ENCODE measurements around the gene KCND2.

The KCND2 gene

GRCh38 chr7:120405652-120406051 lies 132.7 kb downstream of the KCND2 start:
- H3K36me3 ChIP-seq (ENCODE audit: control insufficient read depth, insufficient read depth, low read length), result no peaks in the 10 kb centered on the region
- H3K9me3 ChIP-seq (ENCODE audit: control insufficient read depth, insufficient read depth, low read length), result no peaks in the 10 kb centered on the region
- no peak overlapping the region for H3K27ac ChIP-seq (ENCODE audit: low read length)
- H3K4me3 ChIP-seq (ENCODE audit: low read length), result no peak overlapping the region
- no peaks in the 10 kb centered on the region for H3K4me1 ChIP-seq (ENCODE audit: control insufficient read depth, insufficient read depth, low read length)
- no peak for DNase-seq (ENCODE audit: low read depth, low spot score)
- no peaks in the 10 kb centered on the region for H3K27me3 ChIP-seq (ENCODE audit: control insufficient read depth, insufficient read depth, low read length)

DNA sequence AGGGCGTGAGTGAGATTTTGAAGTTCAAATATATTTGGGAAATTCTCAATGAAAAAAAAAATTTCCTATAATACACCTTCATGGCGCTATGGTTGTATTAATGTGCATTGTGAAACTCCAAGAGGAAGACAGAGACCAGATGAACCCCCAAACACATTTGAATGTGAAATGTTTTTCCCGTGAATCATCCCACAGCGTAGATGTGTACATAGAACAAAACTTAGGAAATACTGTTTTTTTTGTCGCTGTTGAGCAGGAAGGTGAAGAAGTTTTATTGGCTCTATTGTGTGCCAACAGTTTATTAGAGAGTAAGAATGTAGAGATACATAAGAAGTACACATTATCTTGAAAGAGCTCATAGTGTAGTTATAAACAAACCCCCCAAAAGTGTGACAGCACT lies 134.0 kb downstream of the KCND2 start:
- Histone ChIP-seq H3K27ac (ENCODE audit: low read length) (no peak overlapping the region), H3K4me3 (ENCODE audit: low read length) (no peak overlapping the region), H3K27me3 (ENCODE audit: control insufficient read depth, insufficient read depth, low read length) (no peaks in the 10 kb centered on the region), H3K9me3 (ENCODE audit: control insufficient read depth, insufficient read depth, low read length) (no peaks in the 10 kb centered on the region), H3K4me1 (ENCODE audit: control insufficient read depth, insufficient read depth, low read length) (no peaks in the 10 kb centered on the region), H3K36me3 (ENCODE audit: control insufficient read depth, insufficient read depth, low read length) (no peaks in the 10 kb centered on the region)
- no CpG with 5 or more reads among the region's 5 CpGs for WGBS (ENCODE audit: insufficient coverage, insufficient read length)
- no peak for DNase-seq (ENCODE audit: low read depth, low spot score)

- no peak overlapping the region for H3K27ac ChIP-seq (ENCODE audit: low read length)
- no peaks in the 10 kb centered on the region for H3K4me1 ChIP-seq (ENCODE audit: control insufficient read depth, insufficient read depth, low read length)
- H3K4me3 ChIP-seq (ENCODE audit: low read length), result no peak overlapping the region
- no CpG with 5 or more reads among the region's 2 CpGs for WGBS (ENCODE audit: insufficient coverage, insufficient read length)
- H3K9me3 ChIP-seq (ENCODE audit: control insufficient read depth, insufficient read depth, low read length), result no peaks in the 10 kb centered on the region
- no peaks in the 10 kb centered on the region for H3K27me3 ChIP-seq (ENCODE audit: control insufficient read depth, insufficient read depth, low read length)
- no peak for DNase-seq (ENCODE audit: low read depth, low spot score)
- no peaks in the 10 kb centered on the region for H3K36me3 ChIP-seq (ENCODE audit: control insufficient read depth, insufficient read depth, low read length)
Measured at GRCh38 chr7:120412139-120413050, 139.4 kb downstream of the KCND2 start.

DNA sequence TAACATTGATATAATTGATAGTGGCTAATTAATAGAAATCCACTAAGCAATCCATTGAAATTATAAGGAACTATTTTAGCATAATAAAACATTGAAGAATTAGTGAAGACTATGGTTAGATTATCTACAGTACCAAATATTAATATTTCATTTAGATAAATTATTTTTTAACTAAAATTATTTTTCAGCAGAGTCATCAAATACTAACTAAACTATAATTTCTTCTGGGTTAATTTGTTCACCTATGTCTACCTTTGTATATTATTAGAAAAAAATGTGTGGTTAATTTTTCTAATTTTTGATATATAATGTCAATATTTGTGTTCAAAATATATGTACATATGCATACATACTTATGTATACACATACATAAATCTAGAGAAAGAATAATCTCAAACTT lies 140.2 kb downstream of the KCND2 start:
- no peak for DNase-seq (ENCODE audit: low read depth, low spot score)
- Histone ChIP-seq H3K9me3 (ENCODE audit: control insufficient read depth, insufficient read depth, low read length) (no peaks in the 10 kb centered on the region), H3K4me3 (ENCODE audit: low read length) (no peak overlapping the region), H3K27ac (ENCODE audit: low read length) (no peak overlapping the region), H3K4me1 (ENCODE audit: control insufficient read depth, insufficient read depth, low read length) (no peaks in the 10 kb centered on the region), H3K27me3 (ENCODE audit: control insufficient read depth, insufficient read depth, low read length) (no peaks in the 10 kb centered on the region), H3K36me3 (ENCODE audit: control insufficient read depth, insufficient read depth, low read length) (no peaks in the 10 kb centered on the region)

DNA sequence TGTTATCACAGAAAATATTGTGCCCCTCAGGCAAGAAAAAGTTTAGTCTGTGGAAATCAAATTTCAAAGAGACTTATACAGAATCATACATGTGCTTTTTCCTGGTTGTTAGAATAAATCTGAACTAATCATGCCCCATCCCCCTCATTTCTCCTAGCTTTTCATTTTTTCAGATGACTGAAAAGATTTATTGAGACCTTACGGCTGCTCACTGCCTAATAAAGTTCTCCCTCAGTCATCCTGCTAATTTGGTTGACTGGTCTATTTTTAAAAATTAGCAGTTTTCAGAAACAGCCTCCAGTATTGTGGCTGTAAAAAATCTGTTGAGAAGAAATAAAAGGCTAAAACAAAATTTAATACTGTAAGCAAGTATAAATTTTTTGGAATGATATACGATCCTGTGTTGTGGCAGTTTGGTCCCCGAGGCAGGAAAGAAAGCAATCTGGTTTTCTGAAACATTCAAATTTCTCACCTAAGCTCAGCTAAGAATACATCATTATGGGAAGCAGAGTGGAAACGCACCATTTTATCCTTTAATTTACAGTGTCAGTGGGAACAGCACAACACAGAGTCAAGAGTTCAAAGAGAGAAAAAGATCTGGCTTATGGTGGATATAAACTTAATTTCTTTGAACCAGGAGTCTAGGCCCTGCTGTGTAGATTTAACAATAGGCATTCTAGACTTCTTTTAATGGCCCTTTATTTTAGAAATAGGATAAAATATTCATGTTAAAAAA lies 144.4 kb downstream of the KCND2 start:
- Histone ChIP-seq H3K4me1 (ENCODE audit: control insufficient read depth, insufficient read depth, low read length) (no peaks in the 10 kb centered on the region), H3K4me3 (ENCODE audit: low read length) (no peak overlapping the region), H3K27ac (ENCODE audit: low read length) (no peak overlapping the region), H3K9me3 (ENCODE audit: control insufficient read depth, insufficient read depth, low read length) (no peaks in the 10 kb centered on the region), H3K36me3 (ENCODE audit: control insufficient read depth, insufficient read depth, low read length) (no peaks in the 10 kb centered on the region), H3K27me3 (ENCODE audit: control insufficient read depth, insufficient read depth, low read length) (no peaks in the 10 kb centered on the region)
- WGBS (ENCODE audit: insufficient coverage, insufficient read length), result no CpG with 5 or more reads among the region's 4 CpGs
- no peak for DNase-seq (ENCODE audit: low read depth, low spot score)

GRCh38 chr7:120421151-120421651 lies 148.2 kb downstream of the KCND2 start:
- DNase-seq (ENCODE audit: low read depth, low spot score), result no peak
- no CpG with 5 or more reads among the region's 2 CpGs for WGBS (ENCODE audit: insufficient coverage, insufficient read length)

DNA sequence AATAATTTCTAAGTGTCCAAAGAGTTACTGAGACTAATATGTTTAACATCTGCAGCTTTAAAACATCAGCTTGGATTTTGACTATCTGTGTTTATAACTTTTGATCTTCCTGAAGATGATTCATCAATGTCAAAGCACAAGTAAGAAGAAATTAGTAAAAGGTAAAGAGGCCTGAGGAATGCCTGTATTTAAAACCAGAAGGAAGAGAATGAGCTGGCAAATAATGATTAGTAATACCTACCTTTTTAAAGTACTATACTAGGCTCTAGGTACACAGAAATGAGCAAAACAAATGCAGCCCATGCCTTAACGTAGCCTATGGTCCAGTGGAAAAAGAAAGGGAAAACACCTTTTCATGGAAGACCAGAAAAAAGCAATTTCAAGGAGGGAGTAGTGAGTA lies 158.0 kb downstream of the KCND2 start:
- no peaks in the 10 kb centered on the region for H3K27me3 ChIP-seq (ENCODE audit: control insufficient read depth, insufficient read depth, low read length)
- no peak overlapping the region for H3K4me3 ChIP-seq (ENCODE audit: low read length)
- no peaks in the 10 kb centered on the region for H3K36me3 ChIP-seq (ENCODE audit: control insufficient read depth, insufficient read depth, low read length)
- H3K27ac ChIP-seq (ENCODE audit: low read length), result no peak overlapping the region
- DNase-seq (ENCODE audit: low read depth, low spot score), result no peak
- no CpG with 5 or more reads among the region's 1 CpG for WGBS (ENCODE audit: insufficient coverage, insufficient read length)
- H3K4me1 ChIP-seq (ENCODE audit: control insufficient read depth, insufficient read depth, low read length), result no peaks in the 10 kb centered on the region
- H3K9me3 ChIP-seq (ENCODE audit: control insufficient read depth, insufficient read depth, low read length), result no peaks in the 10 kb centered on the region

More at GRCh38 chr7:120421151-120421651, 148.2 kb downstream of the KCND2 start:
- H3K36me3 ChIP-seq (ENCODE audit: control insufficient read depth, insufficient read depth, low read length), result no peaks in the 10 kb centered on the region
- peaks cover 1% of the 10 kb centered on the region; the same call in 1 of the 2 replicates for H3K4me1 ChIP-seq (ENCODE audit: control insufficient read depth, insufficient read depth, low read length)
- no peaks in the 10 kb centered on the region for H3K27me3 ChIP-seq (ENCODE audit: control insufficient read depth, insufficient read depth, low read length)
- H3K27ac ChIP-seq (ENCODE audit: low read length), result no peak overlapping the region
- H3K4me3 ChIP-seq (ENCODE audit: low read length), result no peak overlapping the region
- H3K9me3 ChIP-seq (ENCODE audit: control insufficient read depth, insufficient read depth, low read length), result no peaks in the 10 kb centered on the region

- DNase-seq (ENCODE audit: low read depth, low spot score), result no peak
- WGBS (ENCODE audit: insufficient coverage, insufficient read length), result no CpG with 5 or more reads among the region's 1 CpG
- Histone ChIP-seq H3K4me1 (ENCODE audit: control insufficient read depth, insufficient read depth, low read length) (no peaks in the 10 kb centered on the region), H3K27me3 (ENCODE audit: control insufficient read depth, insufficient read depth, low read length) (no peaks in the 10 kb centered on the region), H3K27ac (ENCODE audit: low read length) (no peak overlapping the region), H3K36me3 (ENCODE audit: control insufficient read depth, insufficient read depth, low read length) (no peaks in the 10 kb centered on the region), H3K9me3 (ENCODE audit: control insufficient read depth, insufficient read depth, low read length) (no peaks in the 10 kb centered on the region), H3K4me3 (ENCODE audit: low read length) (no peak overlapping the region)
Measured at GRCh38 chr7:120436487-120437060, 163.6 kb downstream of the KCND2 start.

DNA sequence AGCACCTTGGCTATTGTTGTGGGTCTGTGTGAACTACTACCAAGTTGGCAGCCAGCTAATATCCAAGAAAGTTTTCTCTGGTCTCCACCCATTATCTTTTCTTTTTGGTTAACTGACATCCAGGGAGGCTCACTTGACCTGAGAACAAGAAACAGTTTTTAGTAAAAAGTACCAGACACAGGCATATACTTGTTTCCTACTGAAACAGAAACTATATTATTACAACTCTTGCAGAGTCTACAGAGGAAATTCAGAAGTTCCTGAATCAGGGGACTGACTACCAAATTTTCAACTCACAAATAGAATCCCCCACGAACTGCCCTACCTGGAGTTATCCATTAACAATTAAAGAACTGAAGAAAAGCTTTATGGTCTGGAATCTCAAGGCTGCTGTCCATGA lies 168.9 kb downstream of the KCND2 start:
- no peak overlapping the region for H3K4me3 ChIP-seq (ENCODE audit: low read length)
- no CpG with 5 or more reads among the region's 1 CpG for WGBS (ENCODE audit: insufficient coverage, insufficient read length)
- H3K27ac ChIP-seq (ENCODE audit: low read length), result no peak overlapping the region
- H3K4me1 ChIP-seq (ENCODE audit: control insufficient read depth, insufficient read depth, low read length), result no peaks in the 10 kb centered on the region
- no peaks in the 10 kb centered on the region for H3K27me3 ChIP-seq (ENCODE audit: control insufficient read depth, insufficient read depth, low read length)
- DNase-seq (ENCODE audit: low read depth, low spot score), result no peak
- H3K9me3 ChIP-seq (ENCODE audit: control insufficient read depth, insufficient read depth, low read length), result no peaks in the 10 kb centered on the region
- H3K36me3 ChIP-seq (ENCODE audit: control insufficient read depth, insufficient read depth, low read length), result no peaks in the 10 kb centered on the region

- H3K4me3 ChIP-seq (ENCODE audit: low read length), result no peak overlapping the region
- WGBS (ENCODE audit: insufficient coverage, insufficient read length), result no CpG with 5 or more reads among the region's 2 CpGs
- DNase-seq (ENCODE audit: low read depth, low spot score), result no peak
- H3K4me1 ChIP-seq (ENCODE audit: control insufficient read depth, insufficient read depth, low read length), result no peaks in the 10 kb centered on the region
- no peaks in the 10 kb centered on the region for H3K36me3 ChIP-seq (ENCODE audit: control insufficient read depth, insufficient read depth, low read length)
- no peak overlapping the region for H3K27ac ChIP-seq (ENCODE audit: low read length)
- no peaks in the 10 kb centered on the region for H3K27me3 ChIP-seq (ENCODE audit: control insufficient read depth, insufficient read depth, low read length)
- no peaks in the 10 kb centered on the region for H3K9me3 ChIP-seq (ENCODE audit: control insufficient read depth, insufficient read depth, low read length)
Measured at GRCh38 chr7:120442838-120443237, 169.9 kb downstream of the KCND2 start.
